Activated naive CD8-positive, alpha-beta T cell treated with anti-CD3 and anti-CD28 coated beads, Interleukin-2, amount 50 U/mL, for 24 hours (primary cell): ENCODE results near the gene SYNDIG1L.
"Not testable (repeated sequence)": the region's sequence is repeated elsewhere in the genome, so short reads cannot be mapped to it uniquely, and the experiment has no call there.

ENCODE experiments used
- ATAC-seq: fragments of 150-1000 bp; cut with Tn5 transposase; one replicate; pipeline ENCODE4 v1.10.0; 2021
- DNase-seq: peaks from one replicate; pipeline ENCODE4 v3.0.0; 2021
- H3K27ac Mint-ChIP-seq: one replicate; pipeline ENCODE4 v1.8.0; 2021; ENCODE audit warnings: mild to moderate bottlenecking, mixed read lengths
- H3K27me3 Mint-ChIP-seq: one replicate; pipeline ENCODE4 v1.8.0; 2021; ENCODE audit warnings: mixed read lengths
- H3K36me3 Mint-ChIP-seq: one replicate; pipeline ENCODE4 v1.8.0; 2021; ENCODE audit warnings: low read depth, mixed read lengths
- H3K4me1 Mint-ChIP-seq: one replicate; pipeline ENCODE4 v1.8.0; 2021; ENCODE audit warnings: mixed read lengths
- H3K4me3 Mint-ChIP-seq: one replicate; pipeline ENCODE4 v1.8.0; 2021; ENCODE audit warnings: mild to moderate bottlenecking, moderate library complexity, mixed read lengths
- H3K9me3 Mint-ChIP-seq: one replicate; pipeline ENCODE4 v1.8.0; 2021; ENCODE audit warnings: mixed read lengths

SYNDIG1L gene

GRCh38 chr14:74454397-74454796, 28.4 kb upstream of the SYNDIG1L start:
- H3K27me3 Mint-ChIP-seq, ATAC-seq, H3K9me3 Mint-ChIP-seq, H3K27ac Mint-ChIP-seq, DNase-seq, H3K36me3 Mint-ChIP-seq, H3K4me3 Mint-ChIP-seq, H3K4me1 Mint-ChIP-seq: not testable (repeated sequence)

- H3K4me1 Mint-ChIP-seq = no peaks in the 10 kb centered on the region
- H3K9me3 Mint-ChIP-seq = no peaks in the 10 kb centered on the region
- no peak for DNase-seq
Measured at GRCh38 chr14:74444866-74445265, 18.9 kb upstream of the SYNDIG1L start.

GRCh38 chr14:74442757-74443156, 16.7 kb upstream of the SYNDIG1L start:
- ATAC-seq (no peak), DNase-seq (no peak)
- no peaks in the 10 kb centered on the region for H3K4me1 Mint-ChIP-seq
- peaks cover under 1% of the 10 kb centered on the region for H3K27me3 Mint-ChIP-seq
- H3K4me3 Mint-ChIP-seq = no peak overlapping the region
- no peaks in the 10 kb centered on the region for H3K9me3 Mint-ChIP-seq
- H3K27ac Mint-ChIP-seq = no peak overlapping the region
- no peaks in the 10 kb centered on the region for H3K36me3 Mint-ChIP-seq

More at GRCh38 chr14:74444866-74445265, 18.9 kb upstream of the SYNDIG1L start:
- no peak for ATAC-seq
- peaks cover 6% of the 10 kb centered on the region for H3K27me3 Mint-ChIP-seq
- no peak overlapping the region for H3K27ac Mint-ChIP-seq
- H3K36me3 Mint-ChIP-seq = no peaks in the 10 kb centered on the region
- H3K4me3 Mint-ChIP-seq = no peak overlapping the region

- no peak overlapping the region for H3K4me3 Mint-ChIP-seq
- H3K27me3 Mint-ChIP-seq = peaks cover 8% of the 10 kb centered on the region
- no peak overlapping the region for H3K27ac Mint-ChIP-seq
- DNase-seq (no peak), ATAC-seq (no peak)
- H3K4me1 Mint-ChIP-seq = no peaks in the 10 kb centered on the region
- no peaks in the 10 kb centered on the region for H3K36me3 Mint-ChIP-seq
- H3K9me3 Mint-ChIP-seq = no peaks in the 10 kb centered on the region
Measured at GRCh38 chr14:74441113-74441512, 15.1 kb upstream of the SYNDIG1L start.

GRCh38 chr14:74438351-74438915, 12.4 kb upstream of the SYNDIG1L start:
- DNase-seq (no peak), ATAC-seq (no peak)
- H3K9me3 Mint-ChIP-seq = no peaks in the 10 kb centered on the region
- no peaks in the 10 kb centered on the region for H3K36me3 Mint-ChIP-seq
- H3K4me3 Mint-ChIP-seq = no peak overlapping the region
- peaks cover 20% of the 10 kb centered on the region for H3K27me3 Mint-ChIP-seq
- H3K27ac Mint-ChIP-seq = no peak overlapping the region
- no peaks in the 10 kb centered on the region for H3K4me1 Mint-ChIP-seq

- Mint-ChIP-seq H3K36me3 (no peaks in the 10 kb centered on the region), H3K27me3 (peaks cover 20% of the 10 kb centered on the region), H3K4me1 (no peaks in the 10 kb centered on the region), H3K4me3 (no peak overlapping the region), H3K9me3 (no peaks in the 10 kb centered on the region), H3K27ac (no peak overlapping the region)
- ATAC-seq (no peak), DNase-seq (no peak)
Measured at GRCh38 chr14:74437496-74438053, 11.6 kb upstream of the SYNDIG1L start.

- Mint-ChIP-seq H3K36me3 (no peaks in the 10 kb centered on the region), H3K27ac (no peak overlapping the region), H3K27me3 (peaks cover 33% of the 10 kb centered on the region), H3K4me3 (no peak overlapping the region), H3K4me1 (no peaks in the 10 kb centered on the region), H3K9me3 (no peaks in the 10 kb centered on the region)
- ATAC-seq (no peak), DNase-seq (no peak)
Measured at GRCh38 chr14:74434294-74434693, 8.3 kb upstream of the SYNDIG1L start.

- H3K27ac Mint-ChIP-seq = no peak overlapping the region
- H3K27me3 Mint-ChIP-seq = peaks cover 43% of the 10 kb centered on the region
- no peak overlapping the region for H3K4me3 Mint-ChIP-seq
- H3K4me1 Mint-ChIP-seq = peaks cover 2% of the 10 kb centered on the region
- DNase-seq (no peak), ATAC-seq (no peak)
- H3K36me3 Mint-ChIP-seq = no peaks in the 10 kb centered on the region
- no peaks in the 10 kb centered on the region for H3K9me3 Mint-ChIP-seq
Measured at GRCh38 chr14:74429991-74430390, 4.0 kb upstream of the SYNDIG1L start.

- Mint-ChIP-seq H3K4me3 (no peak overlapping the region), H3K27me3 (peaks cover 45% of the 10 kb centered on the region), H3K36me3 (no peaks in the 10 kb centered on the region), H3K9me3 (no peaks in the 10 kb centered on the region), H3K4me1 (peaks cover 2% of the 10 kb centered on the region), H3K27ac (no peak overlapping the region)
- ATAC-seq (no peak), DNase-seq (no peak)
Measured at GRCh38 chr14:74429221-74429691, 3.2 kb upstream of the SYNDIG1L start.

GRCh38 chr14:74427651-74428050, 1.6 kb upstream of the SYNDIG1L start:
- Mint-ChIP-seq H3K4me3 (no peak overlapping the region), H3K27me3 (peaks cover 52% of the 10 kb centered on the region), H3K9me3 (no peaks in the 10 kb centered on the region), H3K4me1 (peaks cover 2% of the 10 kb centered on the region), H3K36me3 (no peaks in the 10 kb centered on the region), H3K27ac (no peak overlapping the region)
- ATAC-seq (no peak), DNase-seq (no peak)

GRCh38 chr14:74425525-74426201, 347 bp downstream of the SYNDIG1L start:
- no peaks in the 10 kb centered on the region for H3K9me3 Mint-ChIP-seq
- no peaks in the 10 kb centered on the region for H3K36me3 Mint-ChIP-seq
- no peak overlapping the region for H3K27ac Mint-ChIP-seq
- H3K27me3 Mint-ChIP-seq = peaks cover 52% of the 10 kb centered on the region
- peaks cover 2% of the 10 kb centered on the region for H3K4me1 Mint-ChIP-seq
- DNase-seq = peak; percentile 67
- peak; percentile 46 for ATAC-seq
- no peak overlapping the region for H3K4me3 Mint-ChIP-seq

- no peaks in the 10 kb centered on the region for H3K9me3 Mint-ChIP-seq
- DNase-seq (no peak), ATAC-seq (no peak)
- H3K4me3 Mint-ChIP-seq = no peak overlapping the region
- no peak overlapping the region for H3K27ac Mint-ChIP-seq
- H3K4me1 Mint-ChIP-seq = peaks cover 2% of the 10 kb centered on the region
- peaks cover 48% of the 10 kb centered on the region for H3K27me3 Mint-ChIP-seq
- no peaks in the 10 kb centered on the region for H3K36me3 Mint-ChIP-seq
Measured at GRCh38 chr14:74424606-74425005, 1.4 kb downstream of the SYNDIG1L start.

GRCh38 chr14:74423246-74423645, 2.8 kb downstream of the SYNDIG1L start:
- Mint-ChIP-seq H3K4me1 (peaks cover 2% of the 10 kb centered on the region), H3K36me3 (no peaks in the 10 kb centered on the region), H3K27me3 (peaks cover 43% of the 10 kb centered on the region), H3K4me3 (no peak overlapping the region), H3K27ac (no peak overlapping the region), H3K9me3 (no peaks in the 10 kb centered on the region)
- no peak for DNase-seq
- no peak for ATAC-seq

GRCh38 chr14:74421981-74422380, 4.0 kb downstream of the SYNDIG1L start:
- peaks cover 37% of the 10 kb centered on the region for H3K27me3 Mint-ChIP-seq
- no peaks in the 10 kb centered on the region for H3K36me3 Mint-ChIP-seq
- H3K9me3 Mint-ChIP-seq = no peaks in the 10 kb centered on the region
- no peak overlapping the region for H3K27ac Mint-ChIP-seq
- H3K4me3 Mint-ChIP-seq = no peak overlapping the region
- no peak for DNase-seq
- peaks cover 2% of the 10 kb centered on the region for H3K4me1 Mint-ChIP-seq
- ATAC-seq = no peak

- no peaks in the 10 kb centered on the region for H3K9me3 Mint-ChIP-seq
- H3K27ac Mint-ChIP-seq = no peak overlapping the region
- H3K36me3 Mint-ChIP-seq = no peaks in the 10 kb centered on the region
- H3K27me3 Mint-ChIP-seq = peaks cover 24% of the 10 kb centered on the region
- H3K4me1 Mint-ChIP-seq = no peaks in the 10 kb centered on the region
- ATAC-seq (no peak), DNase-seq (no peak)
- H3K4me3 Mint-ChIP-seq = no peak overlapping the region
Measured at GRCh38 chr14:74419086-74419485, 6.9 kb downstream of the SYNDIG1L start.
